ENCODE measurements around the gene EFR3B. TPM values are rescaled to one million over a fixed set of nuclear protein-coding genes. Genes with fewer than 3 reads are reported as not detected.

The EFR3B gene
- total and polyA plus RNA-seq, 2 of the 13 experiments (the other 11 are each of a cell fraction or from before 2014, with no cell fraction given) = 0.42 TPM

- TF ChIP-seq KLF16 (CRISPR knock-in tag; IDR thresholded peaks at IDR 0.05) (no peak), RAD51 (IDR thresholded peaks at IDR 0.05; ENCODE audit: borderline replicate concordance) (no peak), POLR2A (IDR thresholded peaks at IDR 0.05; ENCODE audit: insufficient read depth in 1 of 2, low read depth in 2 of 2, low read length in 2 of 2) (no peak), ZBTB49 (CRISPR knock-in tag; IDR thresholded peaks at IDR 0.05; ENCODE audit: borderline replicate concordance) (no peak), NFATC3 (CRISPR knock-in tag; IDR thresholded peaks at IDR 0.05) (no peak)
Measured at GRCh38 chr2:25129901-25130520, 88.1 kb downstream of the EFR3B start (continued).

GRCh38 chr2:25131253-25131566 is 89.3 kb downstream of the EFR3B start:
- ChIA-PET POLR2A (no interaction called here), CTCF (ENCODE audit: low intra/inter-chr PET ratio, low total read pairs) (interaction anchor here (5.2 kb wide), 1 partner anchor 156 kb away, joined by 47 read pairs; no protein-coding TSS in a partner anchor)
- no peaks in the 10 kb centered on the region for H3K36me3 ChIP-seq (replicated peaks in 1 of 2; ENCODE audit: control insufficient read depth in 1 of 2, insufficient read depth in 2 of 2, low read length in 2 of 2)
- TF ChIP-seq CBX5 (CRISPR knock-in tag; IDR thresholded peaks at IDR 0.05; ENCODE audit: borderline replicate concordance) = no peak
- no peaks in the 10 kb centered on the region for H3K4me1 ChIP-seq (ENCODE audit: insufficient read depth, low read length)
- H4K20me1 ChIP-seq (ENCODE audit: insufficient read depth, low read length) = no peaks in the 10 kb centered on the region
- BruUV-seq (replicated peaks) = no TSS peak
- no peak for FAIRE-seq
- ATAC-seq = no peak
- H3K9me3 ChIP-seq (ENCODE audit: low read length) = no peaks in the 10 kb centered on the region
- H3K79me2 ChIP-seq (ENCODE audit: insufficient read depth, low read length) = no peaks in the 10 kb centered on the region
- no peak overlapping the region for H2AFZ ChIP-seq (ENCODE audit: low read length)
- in situ Hi-C loops (cut with HindIII; ENCODE audit: extremely low pct_ligation_motif_present, low pct_unique_long_range_greater_than_20kb) (loop anchor here (5.0 to 25.0 kb wide), 2 partner anchors 154 to 719 kb away; no protein-coding TSS in a partner anchor), intact Hi-C loops (cut with micrococcal nuclease; ENCODE audit: unreplicated experiment) (no loop called here)
- H3K27ac ChIP-seq (ENCODE audit: extremely low read length, insufficient read depth, low read length) = no peak overlapping the region
- H3K27me3 ChIP-seq (ENCODE audit: control insufficient read depth in 1 of 2, insufficient read depth in 2 of 2, low read length in 2 of 2) = peaks cover 9 to 35% of the 10 kb centered on the region in 2 experiments; a peak in 4 of 5 replicates
- WGBS (ENCODE audit: low lambda C conversion rate) = 84% methylated on average over 22 of the region's 24 CpGs
- H3K4me2 ChIP-seq (ENCODE audit: low read depth, low read length) = no peak overlapping the region
- H3K9ac ChIP-seq (ENCODE audit: insufficient read depth, low read depth, low read length) = no peak overlapping the region
- H3K4me3 ChIP-seq (replicated peaks in 1 of 3; ENCODE audit: insufficient read depth in 1 of 3, low read depth in 2 of 3, low read length in 3 of 3) = no peak overlapping the region
- DNase-seq (ENCODE audit: low spot score) = no peak
